Activated CD4-positive, alpha-beta T cell treated with anti-CD3 and anti-CD28 coated beads, Interleukin-2, amount 50 U/mL, for 24 hours (primary cell): Measurements from ENCODE around the gene AP3B1.

Experiments
- DNase-seq, 2 donors: peaks; one replicate each; pipeline ENCODE4 v3.0.0-alpha.2; 2020; ENCODE audit warnings: low read depth in 1 of 2, low spot score in 1 of 2

AP3B1 gene

DNA sequence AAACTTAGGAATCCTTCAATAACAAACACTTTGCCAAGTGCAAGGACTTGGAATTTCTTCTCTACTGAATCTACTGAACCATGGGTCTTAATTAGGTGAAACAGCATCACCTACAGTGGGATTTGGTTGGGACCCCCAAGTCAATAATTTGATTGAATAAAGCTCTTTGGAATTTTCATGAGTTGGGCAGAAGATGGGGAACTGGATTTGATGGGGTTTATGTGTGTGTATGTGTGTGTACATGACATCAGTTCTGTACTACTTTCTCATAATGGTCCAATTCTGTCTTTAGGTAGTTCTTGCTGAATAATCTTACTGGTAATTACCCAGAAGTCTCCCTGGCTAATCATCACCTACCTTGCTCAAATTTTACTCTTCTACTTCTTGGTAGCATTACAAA is 319.9 kb downstream of the AP3B1 start:
- no peak for DNase-seq

DNA sequence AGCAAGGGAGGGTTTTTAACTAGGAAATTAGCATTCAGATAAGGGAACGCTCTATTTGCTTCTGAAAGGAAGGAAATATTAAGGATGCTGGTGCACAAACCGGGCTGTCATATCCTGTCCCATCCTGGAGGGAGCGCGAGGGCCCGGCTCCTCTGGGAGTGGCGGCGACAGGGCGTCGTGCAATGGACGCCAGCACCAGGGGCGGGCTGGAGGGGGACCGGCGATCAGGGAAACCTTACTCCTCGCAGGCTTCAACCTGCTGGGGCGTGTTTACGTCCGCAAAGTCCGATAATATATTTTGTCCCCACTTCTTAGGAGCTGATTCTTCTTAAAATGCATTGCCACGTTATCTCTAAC is 321.3 kb downstream of the AP3B1 start:
- DNase-seq, result no peak

DNA sequence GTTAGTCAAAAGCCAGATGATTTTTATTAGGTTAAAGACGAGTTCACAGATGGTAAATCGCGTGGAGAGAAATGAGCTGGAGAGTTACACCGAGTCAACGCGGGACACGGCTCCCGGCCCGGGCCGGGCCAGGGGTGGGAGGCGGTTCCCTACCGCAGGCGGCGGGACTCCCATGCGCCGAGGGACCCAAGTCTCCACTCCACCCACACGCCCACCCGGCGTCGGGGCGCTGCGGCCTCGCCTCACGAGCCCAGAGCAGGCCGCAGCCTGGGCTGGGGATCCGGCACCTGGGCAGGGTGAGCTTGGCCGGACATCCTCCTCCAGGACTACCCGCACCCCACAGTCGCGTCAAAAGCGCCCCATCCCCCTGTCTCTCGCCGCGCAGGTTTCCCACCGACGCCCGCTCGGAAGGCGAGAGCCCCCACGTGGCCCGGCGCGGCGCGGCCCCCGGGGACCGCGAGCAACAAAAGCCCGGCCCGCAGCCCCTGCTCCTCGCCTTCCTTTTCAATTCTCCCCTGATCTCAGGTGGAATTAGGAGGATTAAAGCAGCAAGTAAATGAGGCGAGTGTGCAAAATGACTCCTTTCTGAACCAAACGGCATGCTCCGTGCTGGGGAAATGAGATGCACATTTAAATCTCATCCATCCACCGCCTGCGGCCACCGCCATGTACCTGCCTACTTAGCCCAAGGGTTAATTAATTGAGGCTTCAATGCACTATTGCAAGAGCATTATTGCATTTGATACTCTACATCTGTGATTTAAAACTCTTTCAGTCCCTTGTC is 321.8 kb downstream of the AP3B1 start:
- DNase-seq, result no peak

DNA sequence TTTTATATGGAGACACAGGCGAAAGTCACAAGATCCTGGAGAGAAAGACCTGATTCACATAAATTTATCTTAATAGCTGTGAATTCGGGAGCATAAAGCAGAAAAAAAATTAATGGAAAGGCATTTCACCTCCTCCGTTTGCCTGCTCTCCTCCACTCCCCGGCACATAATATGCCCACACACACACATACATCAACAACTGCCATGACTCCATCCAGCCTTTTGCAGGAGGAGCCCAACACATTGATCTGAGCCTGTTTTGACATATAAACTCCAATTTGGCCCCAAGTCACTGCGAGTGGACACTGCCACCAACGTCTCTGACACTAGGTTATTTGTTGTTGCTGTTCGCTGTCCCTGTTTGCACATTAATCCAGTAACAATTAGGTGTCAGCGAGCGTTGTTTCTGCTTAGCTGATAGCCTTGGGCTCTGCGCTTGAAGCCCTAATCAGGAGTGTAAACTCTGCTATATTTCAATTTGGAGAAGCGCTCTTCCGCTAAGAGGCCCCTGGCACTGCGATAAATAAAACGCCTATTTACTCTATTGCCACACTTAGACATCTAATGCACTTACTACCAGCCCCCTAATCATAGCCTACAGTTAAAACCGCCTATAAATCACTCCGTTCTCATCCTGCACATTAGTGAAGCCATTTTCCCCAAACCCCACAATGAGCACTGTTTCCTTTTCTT is 322.6 kb downstream of the AP3B1 start:
- DNase-seq, result no peak

DNA sequence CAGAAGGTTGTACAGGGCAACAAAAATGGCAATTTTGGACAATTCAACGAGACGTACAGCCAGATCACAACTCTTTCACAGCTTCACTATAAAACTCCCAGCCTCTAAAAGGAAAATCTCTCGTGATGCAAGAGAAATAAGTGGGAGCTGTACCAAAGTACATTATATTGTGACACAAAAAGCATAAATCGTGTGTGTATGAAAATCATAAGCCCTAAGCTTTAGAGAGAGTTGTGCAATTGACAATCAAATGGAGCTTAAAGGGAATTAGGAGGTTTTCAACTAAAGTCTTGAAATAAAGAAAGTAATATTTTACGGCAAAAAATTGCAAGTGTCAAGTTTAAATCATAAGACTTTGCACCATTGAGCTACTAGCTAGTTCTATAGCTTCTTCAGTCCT is 323.6 kb downstream of the AP3B1 start:
- DNase-seq, result no peak

DNA sequence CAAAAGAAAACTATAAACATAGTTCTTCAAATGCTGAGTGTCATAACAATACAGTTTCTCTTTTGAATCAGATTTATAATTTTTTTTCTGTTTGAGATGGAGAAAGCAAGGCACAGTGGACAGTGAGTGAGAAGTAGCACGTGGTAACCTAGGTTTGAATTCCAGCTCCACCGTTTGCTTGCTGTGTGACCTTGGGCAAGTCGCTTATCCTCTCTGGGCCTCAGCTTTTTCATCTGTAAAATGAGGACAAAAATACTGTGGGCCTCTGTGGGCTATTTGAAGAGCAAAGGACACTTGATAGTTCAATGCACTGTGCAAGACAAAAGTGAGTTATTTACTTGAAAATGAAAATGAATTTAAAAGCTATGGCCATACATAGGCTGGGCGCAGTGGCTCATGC is 330.7 kb downstream of the AP3B1 start:
- DNase-seq, result no peak

DNA sequence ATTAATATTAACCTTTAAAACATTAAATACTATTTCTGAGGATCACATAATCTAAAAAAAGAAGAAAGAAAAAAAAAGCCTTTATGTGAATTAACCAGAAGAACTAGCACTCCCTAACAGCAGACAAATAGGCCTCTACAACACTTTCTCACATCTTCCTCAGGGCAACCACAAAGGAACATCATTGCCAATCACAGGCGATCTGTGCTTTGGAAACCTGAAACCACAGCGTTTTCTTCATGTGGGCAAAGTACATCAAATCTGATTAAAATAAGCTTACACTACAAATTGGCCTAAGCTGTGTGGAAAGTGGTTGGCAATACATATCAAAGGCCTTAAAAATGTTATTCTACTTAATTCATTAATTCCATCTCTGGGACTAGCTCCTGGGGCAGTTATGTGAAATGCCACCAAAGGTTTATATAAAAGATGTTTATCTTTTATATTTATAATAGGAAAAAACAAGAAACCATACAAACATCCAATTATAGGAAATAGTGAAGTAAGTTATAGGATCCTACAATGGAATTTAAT is 333.6 kb downstream of the AP3B1 start:
- DNase-seq, result no peak

DNA sequence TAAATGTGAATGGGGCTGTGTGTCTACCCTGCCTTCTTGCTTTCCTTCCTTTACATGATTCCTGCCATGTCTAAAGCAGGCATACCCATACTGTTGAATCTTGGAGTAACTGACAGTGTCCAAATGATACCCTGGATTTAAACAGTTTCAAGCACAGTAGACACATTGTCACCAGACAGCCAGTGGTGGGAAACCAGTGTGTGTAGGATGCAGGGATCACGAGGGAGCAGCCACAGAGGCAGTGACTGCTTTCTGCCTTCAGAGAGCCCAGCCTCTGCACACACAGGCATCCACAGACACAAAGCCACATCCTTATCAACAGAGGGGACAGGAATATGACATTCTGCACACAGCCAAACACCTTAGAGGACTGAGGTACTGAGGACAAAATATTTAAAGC is 334.2 kb downstream of the AP3B1 start:
- no peak for DNase-seq

DNA sequence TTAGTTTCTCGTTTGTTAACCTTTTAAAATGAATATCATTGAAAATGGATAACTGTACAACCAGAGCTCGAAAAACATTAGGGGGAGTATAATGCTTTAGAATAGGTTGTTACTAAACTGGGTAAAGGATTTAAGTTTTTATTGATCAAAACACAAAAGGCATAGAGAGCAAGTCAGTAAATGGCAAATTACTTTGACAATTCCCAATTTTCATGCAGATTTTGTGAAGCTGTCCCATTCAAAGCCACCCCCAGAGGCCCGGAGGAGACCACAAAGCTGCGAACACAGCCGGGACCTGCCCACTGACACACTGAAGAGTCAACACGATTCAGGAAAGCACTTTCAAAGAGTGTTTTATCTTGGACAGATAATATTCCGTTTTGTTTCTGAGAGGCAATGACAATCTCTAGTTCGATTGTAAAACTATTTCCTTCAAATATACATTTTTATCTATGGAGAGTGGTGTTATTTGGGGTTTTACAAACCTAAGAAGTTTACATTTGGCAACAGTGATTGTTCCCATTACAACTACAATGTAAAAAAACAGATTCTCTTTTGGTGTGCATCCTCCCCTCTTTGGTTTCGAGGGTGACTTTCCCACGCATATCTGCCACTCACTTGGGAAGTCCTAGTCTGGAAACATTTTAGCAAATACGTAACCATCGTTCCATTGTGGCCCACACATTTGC is 335.7 kb downstream of the AP3B1 start:
- DNase-seq, result no peak

DNA sequence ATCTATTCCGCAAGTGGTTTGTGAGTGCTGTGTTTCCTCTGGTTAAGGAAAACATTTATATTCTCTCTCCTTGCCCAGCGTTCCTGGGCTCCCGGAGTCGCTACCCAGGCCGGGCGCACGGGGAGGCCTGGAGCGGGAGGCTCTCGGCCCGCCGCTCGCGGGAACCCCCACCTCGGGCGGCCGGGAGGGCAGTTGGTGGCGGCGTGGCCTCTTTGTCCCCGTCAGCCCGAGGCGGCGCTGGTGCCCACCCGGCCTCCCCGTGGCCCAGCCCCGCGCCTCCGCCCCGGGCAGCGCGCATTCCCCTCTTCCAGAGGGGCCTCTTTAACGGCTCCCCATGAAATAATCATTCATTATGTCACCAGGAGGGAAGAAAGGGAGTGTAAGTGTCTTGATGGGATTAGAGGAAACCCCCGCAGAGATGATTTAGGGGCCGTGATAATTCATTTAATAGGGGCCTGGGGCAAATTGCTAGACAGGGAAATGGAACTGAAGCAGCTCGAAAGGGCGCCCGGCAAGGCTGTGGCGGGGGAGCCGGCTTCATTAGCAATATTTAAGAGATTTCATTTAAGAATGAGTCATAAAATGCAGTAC is 336.5 kb downstream of the AP3B1 start:
- no peak for DNase-seq

DNA sequence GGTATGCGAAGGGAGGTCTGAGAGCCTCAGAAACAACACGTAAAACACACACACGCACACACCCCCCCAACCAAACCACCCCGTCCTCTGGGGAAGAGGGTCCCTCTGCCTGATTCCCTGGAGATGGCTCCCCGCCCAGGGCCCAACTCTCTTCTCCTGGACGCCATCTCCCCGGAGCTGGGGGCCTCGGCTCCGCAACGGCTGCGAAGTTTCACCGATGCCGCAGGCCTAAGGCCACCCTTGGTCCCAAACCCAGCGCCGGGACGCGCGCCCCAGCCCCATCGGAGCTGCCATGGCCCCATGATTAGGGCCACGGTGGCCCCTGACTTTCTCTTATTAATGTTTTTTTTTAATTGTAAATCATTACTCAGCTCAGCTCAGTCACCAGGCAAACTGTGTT is 337.0 kb downstream of the AP3B1 start:
- no peak for DNase-seq

DNA sequence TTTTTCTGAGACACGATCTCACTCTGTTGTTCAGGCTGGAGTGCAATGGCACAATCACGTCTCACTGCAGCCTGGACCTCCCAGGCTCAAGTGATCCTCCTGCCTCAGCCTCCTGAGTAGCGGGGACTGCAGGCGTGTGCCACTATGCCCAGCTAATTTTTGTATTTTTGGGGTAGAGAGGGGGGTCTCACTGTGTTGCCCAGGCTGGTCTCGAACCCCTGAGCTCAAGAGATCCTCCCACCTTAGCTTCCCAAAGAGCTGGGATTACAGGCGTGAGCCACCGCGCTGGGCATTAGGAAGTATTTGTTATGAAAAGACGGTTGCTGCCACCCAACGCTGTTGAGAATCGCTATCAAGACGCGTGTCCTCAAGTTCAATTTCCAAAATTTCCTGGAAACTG is 337.4 kb downstream of the AP3B1 start:
- no peak for DNase-seq

DNA sequence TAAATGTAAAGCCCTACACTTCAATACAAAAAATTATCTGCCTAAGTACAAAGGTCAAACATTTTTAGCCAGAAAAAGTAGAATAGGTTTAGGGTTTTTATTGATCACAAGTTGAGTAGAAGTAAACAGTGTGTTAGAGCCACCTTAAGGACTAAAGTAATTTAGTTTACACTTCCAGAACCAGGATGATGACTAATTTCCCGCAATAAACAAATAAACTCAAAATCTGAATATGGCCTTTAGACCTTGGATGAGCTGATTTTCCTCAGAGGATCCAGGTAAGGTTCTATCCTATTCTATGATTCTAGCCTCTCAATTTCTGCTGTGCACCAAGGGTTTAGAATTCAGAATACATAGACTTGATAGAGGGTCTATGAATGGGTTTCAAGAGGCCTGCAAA is 338.9 kb downstream of the AP3B1 start:
- DNase-seq, result no peak

DNA sequence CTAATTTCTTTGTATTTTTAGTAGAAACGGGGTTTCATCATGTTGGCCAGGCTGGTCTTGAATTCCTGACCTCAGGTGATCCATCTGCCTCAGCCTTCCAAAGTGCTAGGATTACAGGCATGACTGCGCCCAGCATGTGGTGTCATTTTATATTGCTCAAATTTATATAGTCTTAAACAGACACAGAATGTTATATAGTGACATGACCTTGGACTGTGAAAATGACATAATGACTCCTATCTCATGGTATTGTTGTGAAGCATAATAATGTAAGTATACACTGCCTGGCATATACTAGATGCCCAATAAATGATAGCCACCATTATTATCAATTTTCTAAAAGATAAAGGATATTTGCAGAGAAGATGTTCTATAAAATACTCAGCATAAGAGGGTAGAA is 341.1 kb downstream of the AP3B1 start:
- no peak for DNase-seq

DNA sequence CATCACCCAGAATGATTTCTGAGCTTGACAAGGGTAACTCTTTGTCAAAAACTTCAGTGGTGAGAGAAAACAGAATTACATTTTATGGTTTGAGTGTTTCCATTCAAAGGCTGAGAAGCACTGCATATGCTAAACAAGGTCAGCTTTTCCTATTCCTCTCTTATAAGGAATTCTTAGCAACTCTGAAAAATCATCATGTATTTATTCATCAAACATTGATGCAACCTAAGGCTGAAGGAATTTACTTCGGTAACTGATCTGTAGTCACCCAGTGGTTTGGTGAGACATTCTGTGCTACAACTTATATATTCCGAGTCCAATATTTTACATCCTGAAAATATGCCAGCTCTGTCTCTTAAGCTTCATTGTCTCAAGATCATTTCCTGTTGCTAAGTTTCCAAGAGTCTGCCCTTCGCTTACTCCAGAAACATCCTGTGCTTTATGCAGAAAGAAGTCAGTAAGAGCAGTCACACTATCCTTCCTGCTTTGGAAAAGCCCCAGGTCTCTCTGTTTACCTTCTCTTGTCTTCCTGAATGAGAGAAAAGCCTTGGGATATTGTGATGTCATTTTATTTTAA is 341.8 kb downstream of the AP3B1 start:
- no peak for DNase-seq
